IMR-90 (cell line): ENCODE data around the gene IFFO2.

ENCODE experiments used
- CEBPB ChIP-seq: IDR thresholded peaks from 2 replicates; pipeline ENCODE4 v1.6.1; 2012; ENCODE audit warnings: low read depth, low read length, improper control_type of control experiment
- CTCF ChIP-seq: conservative IDR thresholded peaks from 2 replicates; pipeline ENCODE4 v1.5.1; 2012; ENCODE audit warnings: mild to moderate bottlenecking, low read depth, low read length, improper control_type of control experiment
- FOS ChIP-seq: fragments of 150-350 bp; IDR thresholded peaks from 2 replicates; pipeline ENCODE4 v1.6.1; 2016; ENCODE audit warnings: low read depth, low read length
- MAFK ChIP-seq: IDR thresholded peaks from 2 replicates; pipeline ENCODE4 v1.6.1; 2012; ENCODE audit warnings: low read depth, low read length, improper control_type of control experiment
- POLR2A ChIP-seq: IDR thresholded peaks from 2 replicates; pipeline ENCODE4 v1.6.1; 2012; ENCODE audit warnings: mild to moderate bottlenecking, low read depth, low read length
- RAD21 ChIP-seq: IDR thresholded peaks from 2 replicates; pipeline ENCODE4 v1.6.1; 2012; ENCODE audit warnings: low read length, improper control_type of control experiment
- RCOR1 ChIP-seq: IDR thresholded peaks from 2 replicates; pipeline ENCODE4 v1.6.1; 2012; ENCODE audit warnings: mild to moderate bottlenecking, low read length, improper control_type of control experiment; ENCODE audit not compliant: insufficient replicate concordance
- RFX5 ChIP-seq: IDR thresholded peaks from 2 replicates; pipeline ENCODE4 v1.8.0; 2012; ENCODE audit warnings: low read depth, mild to moderate bottlenecking, low read length, moderate library complexity
- SMC3 ChIP-seq: fragments of 150-350 bp; IDR thresholded peaks from 2 replicates; pipeline ENCODE4 v1.6.1; 2016; ENCODE audit warnings: low read depth, mild to moderate bottlenecking, antibody characterized with exemption, low read length, moderate library complexity

GRCh38 chr1:18883079-18883478, 73.4 kb downstream of the IFFO2 start:
- TF ChIP-seq CTCF: no peak
- TF ChIP-seq RCOR1: no peak
- no peak for TF ChIP-seq FOS
- no peak for TF ChIP-seq POLR2A
- no peak for TF ChIP-seq RAD21
- TF ChIP-seq SMC3: no peak
- TF ChIP-seq CEBPB: no peak
- no peak for TF ChIP-seq RFX5
- TF ChIP-seq MAFK: no peak
